Endothelial cell (in vitro differentiated cells): ENCODE measurements around the gene HIGD2B. TPM values are rescaled to one million over a fixed set of nuclear protein-coding genes. Genes with fewer than 3 reads are reported as not detected.
"Not testable (repeated sequence)": the region's sequence is repeated elsewhere in the genome, so short reads cannot be mapped to it uniquely, and the experiment has no call there.

Experiments used
- DNase-seq: peaks from one replicate; pipeline ENCODE4 v3.0.0; 2021; ENCODE audit warnings: low spot score
- H3K27ac Mint-ChIP-seq: one replicate; pipeline ENCODE4 v1.8.0; 2021; ENCODE audit warnings: mixed read lengths, inconsistent platforms; ENCODE audit not compliant: unreplicated experiment
- H3K27me3 Mint-ChIP-seq: one replicate; pipeline ENCODE4 v1.8.0; 2021; ENCODE audit warnings: mild to moderate bottlenecking, moderate library complexity, mixed read lengths, inconsistent platforms; ENCODE audit not compliant: unreplicated experiment
- H3K36me3 Mint-ChIP-seq: one replicate; pipeline ENCODE4 v1.8.0; 2021; ENCODE audit warnings: mild to moderate bottlenecking, low read depth, mixed read lengths, inconsistent platforms; ENCODE audit not compliant: unreplicated experiment
- H3K4me1 Mint-ChIP-seq: one replicate; pipeline ENCODE4 v1.8.0; 2021; ENCODE audit warnings: mild to moderate bottlenecking, mixed read lengths, inconsistent platforms; ENCODE audit not compliant: unreplicated experiment
- H3K4me3 Mint-ChIP-seq: one replicate; pipeline ENCODE4 v1.8.0; 2021; ENCODE audit warnings: mild to moderate bottlenecking, mixed read lengths, inconsistent platforms; ENCODE audit not compliant: unreplicated experiment
- H3K9me3 Mint-ChIP-seq: one replicate; pipeline ENCODE4 v1.8.0; 2021; ENCODE audit warnings: mixed read lengths, inconsistent platforms; ENCODE audit not compliant: unreplicated experiment
- CTCF ChIP-seq: fragments of 200-600 bp; sonication (generic); IDR thresholded peaks from one replicate; pipeline ENCODE4 v1.5.0; 2021; ENCODE audit warnings: antibody characterized with exemption; ENCODE audit not compliant: unreplicated experiment
- total RNA-seq: library from RNA; stranded (reverse); fragmentation: NEBNext Ultra II Directional; extraction: Animal tissue kit (Norgen Biotek cat#: 25700); gene quantifications from one replicate; pipeline ENCODE4 v1.2.1, GENCODE V29; 2021; ENCODE audit not compliant: unreplicated experiment

HIGD2B gene
- total RNA-seq, 1 donor from 2014 or later = not detected

GRCh38 chr15:72654397-72654796, 31.6 kb downstream of the HIGD2B start, which contains the start of gene GOLGA6B:
Gene GOLGA6B (plus strand): TSS chr15:72654697. CDS start chr15:72654738, 41 bp downstream.
- H3K4me3 Mint-ChIP-seq, H3K36me3 Mint-ChIP-seq, H3K4me1 Mint-ChIP-seq, DNase-seq, H3K27me3 Mint-ChIP-seq, H3K9me3 Mint-ChIP-seq, H3K27ac Mint-ChIP-seq: not testable (repeated sequence)

- H3K27me3 Mint-ChIP-seq, H3K36me3 Mint-ChIP-seq, H3K4me3 Mint-ChIP-seq, H3K9me3 Mint-ChIP-seq, DNase-seq, H3K27ac Mint-ChIP-seq, H3K4me1 Mint-ChIP-seq: not testable (repeated sequence)
Measured at GRCh38 chr15:72648631-72649253, 37.2 kb downstream of the HIGD2B start.

GRCh38 chr15:72642271-72642670, 43.7 kb downstream of the HIGD2B start:
- H3K9me3 Mint-ChIP-seq, H3K27ac Mint-ChIP-seq: not testable (repeated sequence)

GRCh38 chr15:72639759-72640483, 46.1 kb downstream of the HIGD2B start:
- H3K27ac Mint-ChIP-seq, H3K4me3 Mint-ChIP-seq, H3K4me1 Mint-ChIP-seq, H3K9me3 Mint-ChIP-seq, DNase-seq, H3K27me3 Mint-ChIP-seq, H3K36me3 Mint-ChIP-seq: not testable (repeated sequence)

More at GRCh38 chr15:72642271-72642670, 43.7 kb downstream of the HIGD2B start:
- not testable (repeated sequence) for H3K36me3 Mint-ChIP-seq, H3K4me1 Mint-ChIP-seq, DNase-seq, H3K4me3 Mint-ChIP-seq, H3K27me3 Mint-ChIP-seq

- not testable (repeated sequence) for H3K9me3 Mint-ChIP-seq, H3K4me3 Mint-ChIP-seq, H3K4me1 Mint-ChIP-seq, H3K27me3 Mint-ChIP-seq, H3K27ac Mint-ChIP-seq, H3K36me3 Mint-ChIP-seq
- peak; percentile 71 for DNase-seq
Measured at GRCh38 chr15:72636519-72637282, 49.3 kb downstream of the HIGD2B start.

GRCh38 chr15:72629068-72629570, 56.9 kb downstream of the HIGD2B start:
- not testable (repeated sequence) for H3K9me3 Mint-ChIP-seq, DNase-seq, H3K36me3 Mint-ChIP-seq, H3K27me3 Mint-ChIP-seq, H3K4me1 Mint-ChIP-seq, H3K27ac Mint-ChIP-seq, H3K4me3 Mint-ChIP-seq

- H3K27me3 Mint-ChIP-seq, H3K4me3 Mint-ChIP-seq, H3K4me1 Mint-ChIP-seq, H3K9me3 Mint-ChIP-seq, H3K27ac Mint-ChIP-seq, H3K36me3 Mint-ChIP-seq: not testable (repeated sequence)
- peak; percentile 47 for DNase-seq
- peak; percentile 54 for TF ChIP-seq CTCF
Measured at GRCh38 chr15:72628249-72629067, 57.5 kb downstream of the HIGD2B start.

GRCh38 chr15:72626153-72626552, 59.8 kb downstream of the HIGD2B start:
- not testable (repeated sequence) for H3K27ac Mint-ChIP-seq, H3K4me1 Mint-ChIP-seq, DNase-seq, H3K27me3 Mint-ChIP-seq, H3K9me3 Mint-ChIP-seq, H3K4me3 Mint-ChIP-seq, H3K36me3 Mint-ChIP-seq
